Right atrium auricular region (tissue), 2 donors: ENCODE results near the gene ROBO4. TPM values are rescaled to one million over a fixed set of nuclear protein-coding genes. Genes with fewer than 3 reads are reported as not detected.

ENCODE experiments used
- DNase-seq: peaks from one replicate; pipeline ENCODE4 v3.0.0-alpha.2; 2019; ENCODE audit warnings: low spot score
- H3K27ac ChIP-seq, 2 donors: fragments of 200-600 bp; sonication (generic); 1 replicate in 1 of 2; 2 replicates in 1 of 2; pipeline ENCODE4 v1.5.1; 2016 to 2019
- H3K27me3 ChIP-seq, 2 donors: fragments of 200-600 bp; sonication (generic); one replicate each; pipeline versions ENCODE4 v1.5.1 to v1.6.0; 2017 to 2019
- H3K36me3 ChIP-seq: fragments of 200-600 bp; sonication (generic); one replicate; pipeline ENCODE4 v1.5.1; 2016
- H3K4me1 ChIP-seq, 2 donors: fragments of 200-600 bp; sonication (generic); one replicate each; pipeline versions ENCODE4 v1.5.1 to v1.6.0; 2017 to 2019
- H3K4me3 ChIP-seq, 2 donors: fragments of 200-600 bp; sonication (generic); 1 replicate in 1 of 2; 2 replicates in 1 of 2; pipeline ENCODE4 v1.5.1; 2017 to 2019; ENCODE audit warnings: mild to moderate bottlenecking in 1 of 2, moderate library complexity in 1 of 2
- H3K9me3 ChIP-seq, 2 donors: fragments of 200-600 bp; sonication (generic); one replicate each; pipeline ENCODE4 v1.5.1; 2019
- CTCF ChIP-seq, 2 donors: fragments of 200-600 bp; sonication (generic); IDR thresholded peaks; one replicate each; pipeline ENCODE4 v1.5.1; 2019; ENCODE audit warnings: antibody characterized with exemption in 2 of 2
- total RNA-seq, 2 donors: library from RNA; depleted of rRNA; stranded (reverse); fragments of >200 nt; gene quantifications; one replicate each; pipeline ENCODE4 v1.1.0, GENCODE V29; 2016

ROBO4 gene
- 10 to 100 TPM; 16.2 to 21.6 TPM for total RNA-seq

GRCh38 chr11:124897674-124898262 is at the start of gene ROBO4:
TSS of gene ROBO4 (minus strand) at chr11:124897865. CDS start at chr11:124897795, 70 bp downstream.
- peak within 1 kb of the TSS; percentile 37 to 48 for H3K4me3 ChIP-seq

GRCh38 chr11:124946735-124947141 is 49.1 kb upstream of the ROBO4 start:
- no peak for DNase-seq
- H3K9me3 ChIP-seq, result no peaks in the 10 kb centered on the region
- H3K4me1 ChIP-seq, result no peaks in the 10 kb centered on the region
- no peak overlapping the region for H3K27ac ChIP-seq
- H3K4me3 ChIP-seq, result no peak overlapping the region
- no peaks in the 10 kb centered on the region for H3K27me3 ChIP-seq
- TF ChIP-seq CTCF (IDR thresholded peaks at IDR 0.05), result no peak
- H3K36me3 ChIP-seq, result no peaks in the 10 kb centered on the region

More at GRCh38 chr11:124897674-124898262, at the start of gene ROBO4:
- no peaks in the 10 kb centered on the region for H3K27me3 ChIP-seq
- no peak for TF ChIP-seq CTCF (IDR thresholded peaks at IDR 0.05)
- H3K4me1 ChIP-seq, result peaks cover 0 to 68% of the 10 kb centered on the region in 2 donors
- peak within 1 kb of the TSS; percentile 73 to 81 for H3K27ac ChIP-seq
- H3K36me3 ChIP-seq, result peaks cover 5% of the 10 kb centered on the region
- H3K9me3 ChIP-seq, result no peaks in the 10 kb centered on the region
- no peak for DNase-seq

- no peak for DNase-seq
- Histone ChIP-seq H3K9me3 (no peaks in the 10 kb centered on the region), H3K4me3 (no peak overlapping the region), H3K27ac (no peak overlapping the region), H3K27me3 (no peaks in the 10 kb centered on the region), H3K36me3 (no peaks in the 10 kb centered on the region), H3K4me1 (no peaks in the 10 kb centered on the region)
- TF ChIP-seq CTCF (IDR thresholded peaks at IDR 0.05), result no peak
These were observed 48.2 kb upstream of the ROBO4 start for GRCh38 chr11:124945826-124946225.

GRCh38 chr11:124944565-124944964 is 46.9 kb upstream of the ROBO4 start:
- H3K9me3 ChIP-seq, result no peaks in the 10 kb centered on the region
- no peak overlapping the region for H3K4me3 ChIP-seq
- no peak for TF ChIP-seq CTCF (IDR thresholded peaks at IDR 0.05)
- no peaks in the 10 kb centered on the region for H3K27me3 ChIP-seq
- no peak overlapping the region for H3K27ac ChIP-seq
- H3K36me3 ChIP-seq, result no peaks in the 10 kb centered on the region
- H3K4me1 ChIP-seq, result no peaks in the 10 kb centered on the region
- no peak for DNase-seq

- no peak for DNase-seq
- H3K36me3 ChIP-seq, result no peaks in the 10 kb centered on the region
- no peak for TF ChIP-seq CTCF (IDR thresholded peaks at IDR 0.05)
These were observed 46.1 kb upstream of the ROBO4 start for GRCh38 chr11:124943741-124944140.

GRCh38 chr11:124943254-124943616 is 45.6 kb upstream of the ROBO4 start:
- no peak for DNase-seq
- Histone ChIP-seq H3K36me3 (no peaks in the 10 kb centered on the region), H3K9me3 (no peaks in the 10 kb centered on the region), H3K27ac (no peak overlapping the region), H3K4me1 (no peaks in the 10 kb centered on the region), H3K4me3 (no peak overlapping the region), H3K27me3 (no peaks in the 10 kb centered on the region)
- no peak for TF ChIP-seq CTCF (IDR thresholded peaks at IDR 0.05)

More at GRCh38 chr11:124943741-124944140, 46.1 kb upstream of the ROBO4 start:
- Histone ChIP-seq H3K27ac (no peak overlapping the region), H3K9me3 (no peaks in the 10 kb centered on the region), H3K4me3 (no peak overlapping the region), H3K4me1 (no peaks in the 10 kb centered on the region), H3K27me3 (no peaks in the 10 kb centered on the region)
